DMS 273 (cell line): Measurements from ENCODE around the gene RNF180.
"Not testable (repeated sequence)": the region's sequence is repeated elsewhere in the genome, so short reads cannot be mapped to it uniquely, and the experiment has no call there.

Source experiments
- DNase-seq: peaks from one replicate; lab custom pipeline; 2025; ENCODE audit not compliant: unreplicated experiment; lab: John Stamatoyannopoulos, UW

Gene RNF180

GRCh38 chr5:64180661-64181343 lies 15.2 kb downstream of the RNF180 start:
- no peak for DNase-seq

- DNase-seq, result no peak
These were observed 15.8 kb downstream of the RNF180 start for GRCh38 chr5:64181440-64181839.

- DNase-seq, result no peak
These were observed 18.3 kb downstream of the RNF180 start for GRCh38 chr5:64183956-64184355.

GRCh38 chr5:64184832-64185231 lies 19.2 kb downstream of the RNF180 start:
- DNase-seq, result no peak

GRCh38 chr5:64188776-64189175 lies 23.1 kb downstream of the RNF180 start:
- peak; percentile 9 for DNase-seq

GRCh38 chr5:64190562-64191306 lies 25.1 kb downstream of the RNF180 start:
- DNase-seq, result no peak

GRCh38 chr5:64195981-64196380 lies 30.3 kb downstream of the RNF180 start:
- no peak for DNase-seq

GRCh38 chr5:64199425-64199824 lies 33.8 kb downstream of the RNF180 start:
- no peak for DNase-seq

- DNase-seq, result no peak
These were observed 36.4 kb downstream of the RNF180 start for GRCh38 chr5:64201996-64202395.

GRCh38 chr5:64206653-64207052 lies 41.0 kb downstream of the RNF180 start:
- DNase-seq, result peak; percentile 5

- peak; percentile 51 for DNase-seq
These were observed 42.3 kb downstream of the RNF180 start for GRCh38 chr5:64207978-64208377.

- DNase-seq, result no peak
These were observed 43.7 kb downstream of the RNF180 start for GRCh38 chr5:64209353-64209752.

GRCh38 chr5:64210866-64211265 lies 45.2 kb downstream of the RNF180 start:
- peak; percentile 29 for DNase-seq

- DNase-seq, result no peak
These were observed 47.4 kb downstream of the RNF180 start for GRCh38 chr5:64213011-64213410.

- no peak for DNase-seq
These were observed 47.9 kb downstream of the RNF180 start for GRCh38 chr5:64213531-64213930.

GRCh38 chr5:64214132-64214531 lies 48.5 kb downstream of the RNF180 start:
- no peak for DNase-seq

GRCh38 chr5:64221911-64222310 lies 56.3 kb downstream of the RNF180 start:
- DNase-seq, result no peak

- not testable (repeated sequence) for DNase-seq
These were observed 59.8 kb downstream of the RNF180 start for GRCh38 chr5:64225286-64225981.

GRCh38 chr5:64227131-64227537 lies 61.5 kb downstream of the RNF180 start:
- DNase-seq, result not testable (repeated sequence)

- peak; percentile 68 for DNase-seq
These were observed 63.6 kb downstream of the RNF180 start for GRCh38 chr5:64229163-64229774.

- DNase-seq, result no peak
These were observed 95.1 kb downstream of the RNF180 start for GRCh38 chr5:64260756-64261155.
